MCF 10A (cell line): ENCODE measurements around the gene TAGLN3. TPM values are rescaled to one million over a fixed set of nuclear protein-coding genes. Genes with fewer than 3 reads are reported as not detected.

ENCODE experiments used
- BruUV-seq: library from RNA; stranded (reverse); fragments of 400-500 nt; replicated peaks from 2 replicates; lab custom pipeline; 2021; lab: Mats Ljungman, UMichigan
- CTCF ChIA-PET: fragments of 300-600 bp; sonication (Branson Sonifier 250); formaldehyde crosslinking; extraction: SDS; loops from one replicate; lab custom pipeline; 2021; ENCODE audit warnings: antibody characterized with exemption, inconsistent platforms; lab: Yijun Ruan, JAX
- POLR2A ChIA-PET: fragments of 300-600, 350-650 bp; sonication (Branson Sonifier 250); formaldehyde crosslinking; extraction: SDS; loops from one replicate; lab custom pipeline; 2020; ENCODE audit warnings: antibody characterized with exemption, inconsistent platforms; lab: Yijun Ruan, JAX
- DNase-seq: peaks from one replicate; pipeline ENCODE4 v3.0.0-alpha.2; 2018; ENCODE audit not compliant: unreplicated experiment
- H3K27ac Mint-ChIP-seq: one replicate; pipeline ENCODE4 v1.8.0; 2022; ENCODE audit warnings: mild to moderate bottlenecking, low read depth, mixed read lengths; ENCODE audit not compliant: unreplicated experiment
- H3K27me3 Mint-ChIP-seq: one replicate; pipeline ENCODE4 v1.8.0; 2022; ENCODE audit warnings: mixed read lengths; ENCODE audit not compliant: insufficient read depth, unreplicated experiment
- H3K36me3 Mint-ChIP-seq: one replicate; pipeline ENCODE4 v1.8.0; 2022; ENCODE audit warnings: mild to moderate bottlenecking, moderate library complexity, mixed read lengths; ENCODE audit not compliant: insufficient read depth, unreplicated experiment
- H3K4me1 Mint-ChIP-seq: one replicate; pipeline ENCODE4 v1.8.0; 2022; ENCODE audit warnings: mixed read lengths; ENCODE audit not compliant: insufficient read depth, unreplicated experiment
- H3K4me3 Mint-ChIP-seq: one replicate; pipeline ENCODE4 v1.8.0; 2022; ENCODE audit warnings: mild to moderate bottlenecking, moderate library complexity, mixed read lengths; ENCODE audit not compliant: unreplicated experiment
- H3K9me3 Mint-ChIP-seq: one replicate; pipeline ENCODE4 v1.8.0; 2022; ENCODE audit warnings: mixed read lengths; ENCODE audit not compliant: unreplicated experiment
- CTCF ChIP-seq: fragments of 200-600 bp; IDR thresholded peaks from one replicate; pipeline ENCODE4 v1.8.0; 2022; ENCODE audit warnings: antibody characterized with exemption, mild to moderate bottlenecking; ENCODE audit not compliant: unreplicated experiment
- intact Hi-C: fragments of 100-400 bp; cut with micrococcal nuclease; formaldehyde crosslinking; loops from 2 replicates; pipeline ENCODE4 v1.14.1; 2022
- total RNA-seq: library from RNA; stranded (reverse); gene quantifications from 2 replicates; pipeline ENCODE4 v1.2.3, GENCODE V29; 2022

Gene TAGLN3
- total RNA-seq, 1 experiment from 2014 or later = not detected

- no peaks in the 10 kb centered on the region for H3K36me3 Mint-ChIP-seq
- H3K4me3 Mint-ChIP-seq = no peak overlapping the region
- H3K27ac Mint-ChIP-seq = no peak overlapping the region
- no TSS peak for BruUV-seq
- H3K27me3 Mint-ChIP-seq = no peaks in the 10 kb centered on the region
- no peaks in the 10 kb centered on the region for H3K9me3 Mint-ChIP-seq
- intact Hi-C loops = no loop called here
- POLR2A ChIA-PET = no interaction called here
- CTCF ChIA-PET = interaction anchor here (0.6 to 9.0 kb wide), 8 partner anchors 9 to 367 kb away, joined by 3 to 165 read pairs (median 3); no protein-coding TSS in a partner anchor
- peaks cover 6% of the 10 kb centered on the region for H3K4me1 Mint-ChIP-seq
- DNase-seq = peak; percentile 11
- TF ChIP-seq CTCF = no peak
Observed at GRCh38 chr3:112038863-112039262, 40.1 kb downstream of the TAGLN3 start.

- intact Hi-C loops = no loop called here
- BruUV-seq = no TSS peak
- H3K4me1 Mint-ChIP-seq = peaks cover 6% of the 10 kb centered on the region
- ChIA-PET CTCF (interaction anchor here (0.5 to 9.0 kb wide), 8 partner anchors 15 to 233 kb away, joined by 3 to 165 read pairs (median 3); no protein-coding TSS in a partner anchor), POLR2A (interaction anchor here (0.9 kb wide), 1 partner anchor 52 kb away, joined by 4 read pairs; no protein-coding TSS in a partner anchor)
- no peak for DNase-seq
- no peak overlapping the region for H3K4me3 Mint-ChIP-seq
- TF ChIP-seq CTCF = no peak
- H3K36me3 Mint-ChIP-seq = no peaks in the 10 kb centered on the region
- no peaks in the 10 kb centered on the region for H3K9me3 Mint-ChIP-seq
- no peak overlapping the region for H3K27ac Mint-ChIP-seq
- no peaks in the 10 kb centered on the region for H3K27me3 Mint-ChIP-seq
Observed at GRCh38 chr3:112041321-112041720, 42.6 kb downstream of the TAGLN3 start.

- ChIA-PET CTCF (interaction anchor here (0.6 to 9.0 kb wide), 42 partner anchors 10 to 819 kb away, joined by 3 to 165 read pairs (median 4); partner anchors contain the start of genes GCSAM, TAGLN3 and TMPRSS7), POLR2A (interaction anchor here (0.6 to 2.0 kb wide), 3 partner anchors 53 to 183 kb away, joined by 3 to 7 read pairs (median 7); partner anchors contain the start of gene ABHD10)
- no peak for TF ChIP-seq CTCF
- no TSS peak for BruUV-seq
- H3K4me1 Mint-ChIP-seq = peaks cover 11% of the 10 kb centered on the region
- no peaks in the 10 kb centered on the region for H3K9me3 Mint-ChIP-seq
- H3K27me3 Mint-ChIP-seq = no peaks in the 10 kb centered on the region
- H3K36me3 Mint-ChIP-seq = no peaks in the 10 kb centered on the region
- intact Hi-C loops = loop anchor here (1.0 to 2.0 kb wide), 3 partner anchors 44 to 326 kb away; partner anchors contain the start of gene C3orf52
- no peak overlapping the region for H3K4me3 Mint-ChIP-seq
- no peak overlapping the region for H3K27ac Mint-ChIP-seq
- no peak for DNase-seq
Observed at GRCh38 chr3:112042842-112043280, 44.1 kb downstream of the TAGLN3 start.

- H3K9me3 Mint-ChIP-seq = no peaks in the 10 kb centered on the region
- TF ChIP-seq CTCF = peak; percentile 79
- ChIA-PET CTCF (interaction anchor here (0.6 to 9.0 kb wide), 45 partner anchors 9 to 426 kb away, joined by 3 to 165 read pairs (median 4); partner anchors contain the start of genes ABHD10, GCSAM, TAGLN3 and TMPRSS7), POLR2A (interaction anchor here (0.6 to 2.2 kb wide), 6 partner anchors 15 to 183 kb away, joined by 3 to 7 read pairs (median 4); partner anchors contain the start of gene ABHD10)
- peaks cover 10% of the 10 kb centered on the region for H3K4me1 Mint-ChIP-seq
- no peaks in the 10 kb centered on the region for H3K36me3 Mint-ChIP-seq
- BruUV-seq = no TSS peak
- DNase-seq = peak; percentile 83
- H3K27me3 Mint-ChIP-seq = no peaks in the 10 kb centered on the region
- no peak overlapping the region for H3K27ac Mint-ChIP-seq
- intact Hi-C loops = loop anchor here (1.0 to 2.0 kb wide), 3 partner anchors 43 to 326 kb away; partner anchors contain the start of gene C3orf52
- H3K4me3 Mint-ChIP-seq = no peak overlapping the region
Observed at GRCh38 chr3:112043621-112044201, 45.0 kb downstream of the TAGLN3 start.
